ENCODE data around the gene PMIS2.
A peak's percentile ranks its signal among the peaks of the same experiment; 100 is the strongest.
"Not testable (repeated sequence)": the region's sequence is repeated elsewhere in the genome, so short reads cannot be mapped to it uniquely, and the experiment has no call there.

Gene PMIS2

DNA sequence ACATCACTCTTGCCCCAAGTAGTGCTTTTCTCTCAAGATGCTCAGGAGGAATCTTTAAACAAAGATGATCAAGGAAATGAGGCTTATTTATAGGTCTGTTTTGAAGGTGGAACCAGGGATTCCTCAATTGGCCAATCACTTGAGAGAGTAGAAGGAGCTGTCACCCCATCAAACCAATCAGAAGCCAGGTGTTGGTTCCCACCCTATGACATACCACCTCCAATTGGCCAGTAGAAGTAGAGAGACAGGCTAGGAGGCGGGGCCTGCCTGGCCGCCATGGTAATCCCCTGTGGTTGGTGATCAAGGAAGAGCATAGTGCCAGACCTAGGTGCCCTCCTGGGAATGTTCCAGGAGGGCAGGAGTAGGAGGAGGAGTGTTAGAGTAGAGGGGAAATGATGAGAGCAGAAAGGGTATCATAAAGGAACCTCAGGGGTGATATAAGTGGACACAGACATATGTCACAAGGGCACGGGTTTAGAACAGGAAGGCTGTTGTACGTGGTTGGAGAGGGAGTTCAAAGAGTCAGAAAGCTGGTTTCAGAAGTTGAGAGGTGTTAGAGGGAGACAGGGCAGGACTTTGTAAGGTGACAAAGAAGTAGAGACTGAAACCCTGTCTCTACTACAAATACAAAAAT lies 10.5 kb downstream of the PMIS2 start:
- Histone ChIP-seq H3K9ac (ENCODE audit: low read length) (no peak overlapping the region), H3K4me3 (ENCODE audit: low read depth in 1 of 2, low read length in 2 of 2) (no peak overlapping the region), H3K36me3 (ENCODE audit: insufficient read depth, low read length) (no peaks in the 10 kb centered on the region), H3K27ac (ENCODE audit: low read depth, low read length) (no peak overlapping the region), H3K9me3 (ENCODE audit: low read length) (no peaks in the 10 kb centered on the region), H3K27me3 (ENCODE audit: control insufficient read depth in 1 of 2, insufficient read depth in 2 of 2, low read length in 2 of 2) (no peaks in the 10 kb centered on the region), H3K4me1 (ENCODE audit: insufficient read depth, low read length) (no peaks in the 10 kb centered on the region)

DNA sequence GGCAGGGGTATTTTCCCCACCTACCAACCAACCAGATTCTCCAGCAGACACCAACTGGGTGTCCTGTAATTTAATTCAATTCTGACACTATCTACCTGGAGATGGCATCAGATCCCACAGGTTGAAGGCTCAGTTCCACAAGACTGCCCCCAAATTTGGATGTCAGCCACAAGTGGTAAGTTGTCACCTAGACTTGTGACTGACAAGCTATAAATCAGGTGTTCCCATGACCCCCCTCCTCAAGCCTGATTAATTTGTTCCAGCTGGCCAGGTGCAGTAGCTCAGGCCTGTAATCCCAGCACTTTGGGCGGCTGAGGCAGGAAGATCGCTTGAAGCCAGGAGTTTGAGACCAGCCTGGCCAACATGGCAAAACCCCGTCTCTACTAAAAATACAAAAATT lies 16.0 kb downstream of the PMIS2 start:
- H3K27me3 ChIP-seq (ENCODE audit: control insufficient read depth in 1 of 2, insufficient read depth in 2 of 2, low read length in 2 of 2), result no peaks in the 10 kb centered on the region
- H3K36me3 ChIP-seq (ENCODE audit: insufficient read depth, low read length), result no peaks in the 10 kb centered on the region
- H3K9ac ChIP-seq (ENCODE audit: low read length), result no peak overlapping the region
- no peaks in the 10 kb centered on the region for H3K9me3 ChIP-seq (ENCODE audit: low read length)
- no peak overlapping the region for H3K4me3 ChIP-seq (ENCODE audit: low read depth in 1 of 2, low read length in 2 of 2)
- no peak overlapping the region for H3K27ac ChIP-seq (ENCODE audit: low read depth, low read length)
- H3K4me1 ChIP-seq (ENCODE audit: insufficient read depth, low read length), result no peaks in the 10 kb centered on the region

DNA sequence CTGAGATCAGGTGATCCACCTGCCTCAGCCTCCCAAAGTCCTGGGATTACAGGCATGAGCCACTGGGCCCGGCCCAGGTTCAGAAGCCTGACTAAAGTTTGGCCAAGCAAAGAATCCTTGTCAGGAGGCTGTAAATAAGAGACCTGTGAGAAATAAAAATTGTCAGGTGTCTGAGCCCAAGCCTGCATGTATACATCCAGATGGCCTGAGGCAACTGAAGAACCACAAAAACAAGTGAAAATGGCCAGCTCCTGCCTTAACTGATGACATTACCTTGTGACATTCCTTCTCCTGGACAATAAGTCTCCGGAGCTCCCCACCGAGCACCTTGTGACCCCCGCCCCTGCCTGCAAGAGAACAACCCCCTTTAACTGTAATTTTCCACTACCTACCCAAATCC lies 18.5 kb downstream of the PMIS2 start:
- not testable (repeated sequence) for H3K27me3 ChIP-seq (ENCODE audit: control insufficient read depth in 1 of 2, insufficient read depth in 2 of 2, low read length in 2 of 2); H3K4me3 ChIP-seq (ENCODE audit: low read depth in 1 of 2, low read length in 2 of 2); H3K36me3 ChIP-seq (ENCODE audit: insufficient read depth, low read length); H3K27ac ChIP-seq (ENCODE audit: low read depth, low read length); H3K4me1 ChIP-seq (ENCODE audit: insufficient read depth, low read length); H3K9ac ChIP-seq (ENCODE audit: low read length); H3K9me3 ChIP-seq (ENCODE audit: low read length)

DNA sequence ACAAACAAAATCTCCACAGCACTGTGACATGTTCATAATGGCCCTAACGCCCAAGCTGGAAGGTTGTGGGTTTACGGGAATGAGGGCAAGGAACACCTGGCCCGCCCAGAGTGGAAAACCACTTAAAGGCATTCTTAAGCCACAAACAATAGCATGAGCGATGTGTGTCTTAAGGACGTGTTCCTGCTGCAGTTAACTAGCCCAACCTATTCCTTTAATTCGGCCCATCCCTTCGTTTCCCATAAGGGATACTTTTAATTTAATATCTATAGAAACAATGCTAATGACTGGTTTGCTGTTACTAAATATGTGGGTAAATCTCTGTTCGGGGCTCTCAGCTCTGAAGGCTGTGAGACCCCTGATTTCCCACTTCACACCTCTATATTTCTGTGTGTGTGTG lies 21.2 kb downstream of the PMIS2 start:
- not testable (repeated sequence) for H3K4me1 ChIP-seq (ENCODE audit: insufficient read depth, low read length); H3K36me3 ChIP-seq (ENCODE audit: insufficient read depth, low read length); H3K9me3 ChIP-seq (ENCODE audit: low read length); H3K27me3 ChIP-seq (ENCODE audit: control insufficient read depth in 1 of 2, insufficient read depth in 2 of 2, low read length in 2 of 2); H3K4me3 ChIP-seq (ENCODE audit: low read depth in 1 of 2, low read length in 2 of 2); H3K27ac ChIP-seq (ENCODE audit: low read depth, low read length); H3K9ac ChIP-seq (ENCODE audit: low read length)

DNA sequence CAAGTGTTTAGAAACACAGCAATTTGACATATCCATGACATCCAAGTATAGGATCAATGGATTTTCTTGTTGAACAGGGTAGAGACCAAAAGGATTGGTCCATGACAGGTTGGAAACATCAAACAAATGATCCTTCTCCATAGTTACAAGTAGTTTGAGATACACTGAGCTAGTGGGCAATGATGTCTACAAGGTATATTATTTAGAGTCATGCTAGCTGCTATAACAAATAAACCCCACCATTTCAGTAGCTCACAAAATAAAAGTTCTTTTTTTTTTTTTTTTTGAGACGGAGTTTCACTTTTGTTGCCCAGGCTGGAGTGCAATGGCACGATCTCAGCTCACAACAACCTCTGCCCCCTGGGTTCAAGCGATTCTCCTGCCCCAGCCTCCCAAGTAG lies 21.7 kb downstream of the PMIS2 start:
- no peak overlapping the region for H3K9ac ChIP-seq (ENCODE audit: low read length)
- H3K4me3 ChIP-seq (ENCODE audit: low read depth in 1 of 2, low read length in 2 of 2), result no peak overlapping the region
- H3K27me3 ChIP-seq (ENCODE audit: control insufficient read depth in 1 of 2, insufficient read depth in 2 of 2, low read length in 2 of 2), result no peaks in the 10 kb centered on the region
- peaks cover 5% of the 10 kb centered on the region for H3K4me1 ChIP-seq (ENCODE audit: insufficient read depth, low read length)
- H3K36me3 ChIP-seq (ENCODE audit: insufficient read depth, low read length), result no peaks in the 10 kb centered on the region
- no peak overlapping the region for H3K27ac ChIP-seq (ENCODE audit: low read depth, low read length)
- no peaks in the 10 kb centered on the region for H3K9me3 ChIP-seq (ENCODE audit: low read length)

DNA sequence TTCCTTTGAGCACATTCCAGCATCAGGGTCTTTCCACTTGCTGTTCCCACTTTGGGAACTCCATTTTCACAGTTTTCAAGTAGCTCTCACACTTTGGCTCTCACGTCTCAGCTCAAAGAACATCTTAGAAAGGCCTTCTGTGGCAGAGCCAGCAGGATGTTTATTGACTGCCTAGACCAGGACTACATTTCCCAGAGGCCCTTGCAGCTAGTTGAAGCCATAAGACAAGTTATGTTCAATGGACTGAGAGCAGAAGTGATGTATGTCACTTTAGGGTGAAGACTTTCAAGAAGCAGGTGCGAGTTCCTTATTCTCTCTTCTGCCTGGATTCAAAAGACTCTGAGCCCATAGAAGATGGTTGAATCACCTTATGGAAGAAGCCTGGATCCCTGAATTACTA lies 22.3 kb downstream of the PMIS2 start:
- peaks cover 10% of the 10 kb centered on the region for H3K4me1 ChIP-seq (ENCODE audit: insufficient read depth, low read length)
- no peaks in the 10 kb centered on the region for H3K36me3 ChIP-seq (ENCODE audit: insufficient read depth, low read length)
- no peaks in the 10 kb centered on the region for H3K27me3 ChIP-seq (ENCODE audit: control insufficient read depth in 1 of 2, insufficient read depth in 2 of 2, low read length in 2 of 2)
- H3K9ac ChIP-seq (ENCODE audit: low read length), result no peak overlapping the region
- H3K9me3 ChIP-seq (ENCODE audit: low read length), result no peaks in the 10 kb centered on the region
- H3K27ac ChIP-seq (ENCODE audit: low read depth, low read length), result no peak overlapping the region
- H3K4me3 ChIP-seq (ENCODE audit: low read depth in 1 of 2, low read length in 2 of 2), result no peak overlapping the region

DNA sequence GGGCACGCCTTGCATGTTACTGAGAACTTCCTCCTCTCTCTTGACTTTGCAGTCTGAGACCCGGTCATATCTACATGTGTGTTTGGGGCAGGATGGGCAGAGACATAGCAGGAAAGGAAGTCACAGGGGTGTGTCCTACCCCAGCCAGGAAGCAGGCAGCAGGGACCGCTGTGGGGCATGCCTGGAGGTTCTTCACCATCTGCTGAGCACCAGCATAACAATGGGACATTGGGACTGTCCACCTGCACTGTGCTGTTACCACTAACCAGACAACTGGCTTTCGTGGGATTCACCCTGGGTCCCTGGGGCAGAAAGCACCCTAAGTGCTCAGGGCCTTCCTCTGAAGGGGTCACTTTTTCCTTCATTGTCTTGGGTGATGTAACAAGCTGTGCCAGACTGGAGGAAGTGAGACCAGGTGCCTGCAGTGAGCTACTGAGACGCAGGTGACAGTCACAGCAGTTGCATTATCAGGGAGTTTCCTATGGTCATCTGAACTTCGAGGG lies 23.9 kb downstream of the PMIS2 start:
- Histone ChIP-seq H3K27me3 (ENCODE audit: control insufficient read depth in 1 of 2, insufficient read depth in 2 of 2, low read length in 2 of 2) (no peaks in the 10 kb centered on the region), H3K9me3 (ENCODE audit: low read length) (no peaks in the 10 kb centered on the region), H3K36me3 (ENCODE audit: insufficient read depth, low read length) (no peaks in the 10 kb centered on the region), H3K9ac (ENCODE audit: low read length) (no peak overlapping the region), H3K27ac (ENCODE audit: low read depth, low read length) (no peak overlapping the region), H3K4me1 (ENCODE audit: insufficient read depth, low read length) (peaks cover 11% of the 10 kb centered on the region), H3K4me3 (ENCODE audit: low read depth in 1 of 2, low read length in 2 of 2) (no peak overlapping the region)

DNA sequence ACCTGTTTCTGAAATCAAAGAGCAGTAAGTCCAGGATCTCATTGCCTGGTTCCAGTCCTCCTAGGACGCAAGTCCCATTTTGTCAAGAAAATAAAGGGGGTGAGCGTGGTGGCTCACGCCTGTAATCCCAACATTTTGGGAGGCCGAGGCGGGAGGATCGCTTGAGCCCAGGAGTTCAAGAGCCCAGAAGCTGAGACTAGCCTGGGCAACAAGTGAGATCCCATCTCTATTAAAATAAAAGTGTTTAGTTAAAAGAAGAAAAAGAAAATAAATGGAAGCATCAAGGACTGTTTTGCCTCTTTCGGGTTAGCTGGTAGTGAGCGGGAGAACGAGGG lies 26.2 kb downstream of the PMIS2 start:
- H3K9ac ChIP-seq (ENCODE audit: low read length), result no peak overlapping the region
- no peaks in the 10 kb centered on the region for H3K9me3 ChIP-seq (ENCODE audit: low read length)
- H3K27ac ChIP-seq (ENCODE audit: low read depth, low read length), result no peak overlapping the region
- H3K4me3 ChIP-seq (ENCODE audit: low read depth in 1 of 2, low read length in 2 of 2), result peak overlapping the region; percentile 76 to 89
- H3K4me1 ChIP-seq (ENCODE audit: insufficient read depth, low read length), result peaks cover 11% of the 10 kb centered on the region
- no peaks in the 10 kb centered on the region for H3K27me3 ChIP-seq (ENCODE audit: control insufficient read depth in 1 of 2, insufficient read depth in 2 of 2, low read length in 2 of 2)
- H3K36me3 ChIP-seq (ENCODE audit: insufficient read depth, low read length), result no peaks in the 10 kb centered on the region

DNA sequence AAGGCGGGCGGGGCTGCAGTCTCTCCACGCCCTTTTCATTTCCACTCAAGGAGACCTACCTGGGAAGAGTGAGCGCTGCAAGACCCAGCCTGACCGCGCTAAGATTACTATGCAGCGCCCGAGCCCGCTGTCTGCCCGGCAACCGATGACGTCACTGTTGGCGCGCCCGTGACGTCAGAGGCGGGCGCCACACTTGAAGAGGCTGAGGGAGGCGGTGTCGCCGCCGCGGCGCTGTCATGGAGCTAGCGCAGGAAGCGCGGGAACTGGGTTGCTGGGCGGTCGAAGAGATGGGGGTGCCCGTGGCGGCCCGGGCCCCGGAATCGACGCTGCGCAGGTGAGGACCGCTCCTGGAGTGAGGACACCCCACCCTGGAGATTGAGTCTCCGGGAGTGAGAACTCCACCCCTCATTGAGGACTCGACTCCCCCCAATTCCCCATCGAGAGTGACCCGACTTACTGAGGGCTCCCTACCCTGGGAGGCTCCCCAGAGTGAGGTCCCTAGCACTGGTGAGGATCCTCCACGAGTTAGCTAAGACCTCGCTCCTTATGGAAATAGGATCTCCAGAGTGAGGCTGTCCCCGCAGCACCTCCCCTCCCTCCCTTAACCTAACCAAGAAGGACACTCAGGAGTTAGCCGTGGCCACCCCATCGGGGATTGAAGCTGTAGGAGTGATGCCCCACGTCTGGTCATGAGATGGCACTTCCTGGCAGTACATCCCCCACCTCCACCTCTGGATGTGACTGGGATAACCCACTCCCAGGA lies 26.8 kb downstream of the PMIS2 start, which contains the start of gene HAUS5:
Gene HAUS5 (plus strand): TSS at position 177 of the 763 bp plus-strand sequence. CDS start 60 bp downstream, at position 237.
- no peaks in the 10 kb centered on the region for H3K27me3 ChIP-seq (ENCODE audit: control insufficient read depth in 1 of 2, insufficient read depth in 2 of 2, low read length in 2 of 2)
- no peaks in the 10 kb centered on the region for H3K9me3 ChIP-seq (ENCODE audit: low read length)
- H3K27ac ChIP-seq (ENCODE audit: low read depth, low read length), result peak within 1 kb of the TSS; percentile 61
- H3K4me3 ChIP-seq (ENCODE audit: low read depth in 1 of 2, low read length in 2 of 2), result peak within 1 kb of the TSS; percentile 76 to 89
- peaks cover 11% of the 10 kb centered on the region for H3K4me1 ChIP-seq (ENCODE audit: insufficient read depth, low read length)
- H3K36me3 ChIP-seq (ENCODE audit: insufficient read depth, low read length), result no peaks in the 10 kb centered on the region
- peak within 1 kb of the TSS; percentile 79 for H3K9ac ChIP-seq (ENCODE audit: low read length)

DNA sequence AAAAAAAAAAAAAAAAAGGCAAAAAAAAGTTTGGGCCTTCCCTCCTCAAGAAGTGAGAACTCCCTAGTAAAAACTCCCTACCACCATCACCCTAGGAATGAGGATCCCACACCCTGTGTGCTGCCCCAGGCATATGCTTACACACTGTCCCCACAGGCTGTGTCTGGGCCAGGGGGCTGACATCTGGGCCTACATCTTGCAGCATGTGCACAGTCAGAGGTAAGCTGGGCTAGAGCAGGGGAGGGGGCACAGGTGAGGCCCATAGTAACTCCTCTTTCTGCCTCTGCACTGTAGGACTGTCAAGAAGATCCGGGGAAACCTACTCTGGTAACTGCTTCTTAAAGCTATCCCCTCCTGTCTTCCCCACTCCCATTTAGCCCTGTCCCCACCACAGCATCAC lies 27.6 kb downstream of the PMIS2 start:
- H3K27me3 ChIP-seq (ENCODE audit: control insufficient read depth in 1 of 2, insufficient read depth in 2 of 2, low read length in 2 of 2), result no peaks in the 10 kb centered on the region
- H3K9ac ChIP-seq (ENCODE audit: low read length), result no peak overlapping the region
- H3K4me1 ChIP-seq (ENCODE audit: insufficient read depth, low read length), result peaks cover 11% of the 10 kb centered on the region
- no peaks in the 10 kb centered on the region for H3K9me3 ChIP-seq (ENCODE audit: low read length)
- H3K36me3 ChIP-seq (ENCODE audit: insufficient read depth, low read length), result no peaks in the 10 kb centered on the region
- no peak overlapping the region for H3K4me3 ChIP-seq (ENCODE audit: low read depth in 1 of 2, low read length in 2 of 2)
- no peak overlapping the region for H3K27ac ChIP-seq (ENCODE audit: low read depth, low read length)

DNA sequence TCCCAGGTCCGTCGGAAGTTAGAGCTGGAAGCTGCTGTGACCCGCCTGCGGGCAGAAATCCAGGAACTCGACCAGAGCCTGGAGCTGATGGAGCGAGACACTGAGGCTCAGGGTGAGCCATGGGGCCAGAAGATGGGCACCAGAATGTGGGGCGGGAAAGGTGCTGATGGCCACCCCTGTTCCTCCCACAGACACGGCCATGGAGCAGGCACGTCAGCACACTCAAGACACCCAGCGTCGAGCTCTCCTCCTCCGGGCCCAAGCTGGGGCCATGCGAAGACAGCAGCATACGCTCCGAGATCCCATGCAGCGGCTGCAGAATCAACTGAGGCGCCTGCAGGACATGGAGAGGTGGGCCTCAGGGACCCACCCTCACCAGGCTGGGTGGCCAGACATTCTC lies 29.1 kb downstream of the PMIS2 start:
- Histone ChIP-seq H3K36me3 (ENCODE audit: insufficient read depth, low read length) (no peaks in the 10 kb centered on the region), H3K9ac (ENCODE audit: low read length) (no peak overlapping the region), H3K4me1 (ENCODE audit: insufficient read depth, low read length) (peaks cover 11% of the 10 kb centered on the region), H3K9me3 (ENCODE audit: low read length) (no peaks in the 10 kb centered on the region), H3K27ac (ENCODE audit: low read depth, low read length) (no peak overlapping the region), H3K4me3 (ENCODE audit: low read depth in 1 of 2, low read length in 2 of 2) (no peak overlapping the region), H3K27me3 (ENCODE audit: control insufficient read depth in 1 of 2, insufficient read depth in 2 of 2, low read length in 2 of 2) (no peaks in the 10 kb centered on the region)

DNA sequence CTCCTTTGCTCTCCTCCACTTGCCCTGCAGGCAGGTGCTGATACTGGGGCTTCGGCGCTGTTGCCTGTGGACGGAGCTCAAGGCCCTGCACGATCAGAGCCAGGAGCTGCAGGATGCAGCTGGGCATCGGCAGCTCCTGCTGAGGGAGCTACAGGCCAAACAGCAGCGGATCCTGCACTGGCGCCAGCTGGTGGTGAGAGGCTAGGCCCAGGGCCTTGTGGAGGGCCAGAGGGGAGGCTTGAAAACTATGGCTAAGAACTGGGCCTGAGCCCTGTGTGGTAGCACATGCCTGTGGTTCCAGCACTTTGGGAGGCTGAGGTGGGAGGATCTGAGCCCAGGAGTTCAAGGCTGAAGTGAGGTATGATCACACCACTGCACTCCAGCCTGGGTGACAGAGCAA lies 32.9 kb downstream of the PMIS2 start:
- no peak overlapping the region for H3K4me3 ChIP-seq (ENCODE audit: low read depth in 1 of 2, low read length in 2 of 2)
- H3K4me1 ChIP-seq (ENCODE audit: insufficient read depth, low read length), result no peaks in the 10 kb centered on the region
- H3K27ac ChIP-seq (ENCODE audit: low read depth, low read length), result no peak overlapping the region
- H3K9me3 ChIP-seq (ENCODE audit: low read length), result no peaks in the 10 kb centered on the region
- H3K27me3 ChIP-seq (ENCODE audit: control insufficient read depth in 1 of 2, insufficient read depth in 2 of 2, low read length in 2 of 2), result no peaks in the 10 kb centered on the region
- no peak overlapping the region for H3K9ac ChIP-seq (ENCODE audit: low read length)
- H3K36me3 ChIP-seq (ENCODE audit: insufficient read depth, low read length), result no peaks in the 10 kb centered on the region

Measured in muscle layer of colon (tissue), 2 donors.